ENCODE results near the gene CIB1.
A peak's percentile ranks its signal among the peaks of the same experiment; 100 is the strongest.
"Not testable (repeated sequence)": the region's sequence is repeated elsewhere in the genome, so short reads cannot be mapped to it uniquely, and the experiment has no call there.

CIB1 gene

DNA sequence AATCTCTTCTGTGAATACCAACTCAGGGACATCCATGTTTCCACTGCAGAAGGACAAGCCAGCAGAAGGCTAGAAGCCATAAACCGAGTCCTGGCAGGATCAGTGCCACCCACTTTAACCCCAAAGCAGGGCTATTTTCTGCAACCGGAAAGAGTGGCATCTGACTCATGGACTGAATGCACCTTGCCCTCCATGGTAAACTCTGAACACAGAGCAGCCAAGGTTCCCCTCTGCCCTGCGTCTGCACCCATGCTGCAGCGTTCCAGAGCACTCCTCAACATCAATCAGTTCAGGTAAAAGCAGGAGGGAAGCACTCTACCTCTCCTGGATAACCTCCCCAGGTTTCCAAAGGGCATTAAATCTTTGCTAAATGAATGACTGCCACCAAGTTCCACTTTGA, 30.9 kb upstream of the CIB1 start:
- peak overlapping the region; percentile 97 for H4K5ac ChIP-seq (ENCODE audit: low read length)
- no peak overlapping the region for H2BK15ac ChIP-seq (replicated peaks; ENCODE audit: low read depth)
- H3K4me2 ChIP-seq (ENCODE audit: low read length): peak overlapping the region; percentile 94
- no peaks in the 10 kb centered on the region for H3K36me3 ChIP-seq (ENCODE audit: control insufficient read depth, insufficient read depth, low read length)
- H4K8ac ChIP-seq (ENCODE audit: low read depth, low read length): no peak overlapping the region
- no peak for DNase-seq
- peaks cover 11% of the 10 kb centered on the region for H3K4me1 ChIP-seq (ENCODE audit: control insufficient read depth, low read depth, low read length)
- H3K27me3 ChIP-seq (ENCODE audit: insufficient read depth, low read length, poor library complexity): no peaks in the 10 kb centered on the region
- peak overlapping the region; percentile 91 for H3K27ac ChIP-seq (ENCODE audit: low read depth, low read length)
- peak overlapping the region; percentile 97 for H3K56ac ChIP-seq (ENCODE audit: low read length)
- peak overlapping the region; percentile 95 for H3K9ac ChIP-seq (ENCODE audit: low read length)
- H2AK5ac ChIP-seq (ENCODE audit: low read length): peak overlapping the region; percentile 98
- no peak overlapping the region for H3K18ac ChIP-seq (ENCODE audit: low read length)
- H2BK5ac ChIP-seq (ENCODE audit: low read length): no peak overlapping the region
- H2BK120ac ChIP-seq (ENCODE audit: low read depth, low read length): no peak overlapping the region
- H3K79me2 ChIP-seq (ENCODE audit: control insufficient read depth, insufficient read depth, low read length): peaks cover 32% of the 10 kb centered on the region
- H3K4ac ChIP-seq (ENCODE audit: low read depth, low read length): peak overlapping the region; percentile 28
- no CpG with 5 or more reads among the region's 4 CpGs for WGBS (ENCODE audit: extremely low coverage, insufficient coverage, low lambda C conversion rate)
- peak overlapping the region; percentile 94 for H3K4me3 ChIP-seq (ENCODE audit: low read length)
- peak overlapping the region; percentile 24 for H3K23ac ChIP-seq (ENCODE audit: low read length)
- H3K79me1 ChIP-seq (ENCODE audit: low read length): peaks cover 8% of the 10 kb centered on the region

- no peak overlapping the region for H3K4me3 ChIP-seq (ENCODE audit: low read length)
- no peak overlapping the region for H3K27ac ChIP-seq (ENCODE audit: low read depth, low read length)
- peaks cover 16% of the 10 kb centered on the region for H3K79me2 ChIP-seq (ENCODE audit: control insufficient read depth, insufficient read depth, low read length)
- H4K8ac ChIP-seq (ENCODE audit: low read depth, low read length): no peak overlapping the region
- H3K27me3 ChIP-seq (ENCODE audit: insufficient read depth, low read length, poor library complexity): no peaks in the 10 kb centered on the region
- H3K23ac ChIP-seq (ENCODE audit: low read length): no peak overlapping the region
- H3K4me1 ChIP-seq (ENCODE audit: control insufficient read depth, low read depth, low read length): peaks cover 7% of the 10 kb centered on the region
- H3K79me1 ChIP-seq (ENCODE audit: low read length): peaks cover 3% of the 10 kb centered on the region
- no peak overlapping the region for H3K4me2 ChIP-seq (ENCODE audit: low read length)
- H3K56ac ChIP-seq (ENCODE audit: low read length): no peak overlapping the region
- no peak overlapping the region for H2BK15ac ChIP-seq (replicated peaks; ENCODE audit: low read depth)
- no peak overlapping the region for H2BK5ac ChIP-seq (ENCODE audit: low read length)
- no peak overlapping the region for H2BK120ac ChIP-seq (ENCODE audit: low read depth, low read length)
- H3K18ac ChIP-seq (ENCODE audit: low read length): no peak overlapping the region
- DNase-seq: no peak
- no CpG with 5 or more reads among the region's 5 CpGs for WGBS (ENCODE audit: extremely low coverage, insufficient coverage, low lambda C conversion rate)
- no peak overlapping the region for H2AK5ac ChIP-seq (ENCODE audit: low read length)
- no peaks in the 10 kb centered on the region for H3K36me3 ChIP-seq (ENCODE audit: control insufficient read depth, insufficient read depth, low read length)
- H3K4ac ChIP-seq (ENCODE audit: low read depth, low read length): no peak overlapping the region
- no peak overlapping the region for H4K5ac ChIP-seq (ENCODE audit: low read length)
- no peak overlapping the region for H3K9ac ChIP-seq (ENCODE audit: low read length)
Observed at GRCh38 chr15:90262426-90262825, 28.7 kb upstream of the CIB1 start.

- peaks cover 10% of the 10 kb centered on the region for H3K79me2 ChIP-seq (ENCODE audit: control insufficient read depth, insufficient read depth, low read length)
- H3K4me1 ChIP-seq (ENCODE audit: control insufficient read depth, low read depth, low read length): peaks cover 4% of the 10 kb centered on the region
- H3K4me2 ChIP-seq (ENCODE audit: low read length): no peak overlapping the region
- H3K18ac ChIP-seq (ENCODE audit: low read length): no peak overlapping the region
- no peak overlapping the region for H3K4ac ChIP-seq (ENCODE audit: low read depth, low read length)
- H2BK120ac ChIP-seq (ENCODE audit: low read depth, low read length): no peak overlapping the region
- no peak overlapping the region for H3K23ac ChIP-seq (ENCODE audit: low read length)
- no peak overlapping the region for H3K4me3 ChIP-seq (ENCODE audit: low read length)
- H3K27me3 ChIP-seq (ENCODE audit: insufficient read depth, low read length, poor library complexity): no peaks in the 10 kb centered on the region
- H4K8ac ChIP-seq (ENCODE audit: low read depth, low read length): no peak overlapping the region
- no peak overlapping the region for H2BK5ac ChIP-seq (ENCODE audit: low read length)
- H3K79me1 ChIP-seq (ENCODE audit: low read length): peaks cover 2% of the 10 kb centered on the region
- no CpG with 5 or more reads among the region's 5 CpGs for WGBS (ENCODE audit: extremely low coverage, insufficient coverage, low lambda C conversion rate)
- no peaks in the 10 kb centered on the region for H3K36me3 ChIP-seq (ENCODE audit: control insufficient read depth, insufficient read depth, low read length)
- H4K5ac ChIP-seq (ENCODE audit: low read length): no peak overlapping the region
- no peak overlapping the region for H2AK5ac ChIP-seq (ENCODE audit: low read length)
- DNase-seq: no peak
- no peak overlapping the region for H3K56ac ChIP-seq (ENCODE audit: low read length)
- no peak overlapping the region for H3K9ac ChIP-seq (ENCODE audit: low read length)
- H3K27ac ChIP-seq (ENCODE audit: low read depth, low read length): no peak overlapping the region
- no peak overlapping the region for H2BK15ac ChIP-seq (replicated peaks; ENCODE audit: low read depth)
Observed at GRCh38 chr15:90261811-90262210, 28.1 kb upstream of the CIB1 start.

GRCh38 chr15:90260731-90261130, 27.0 kb upstream of the CIB1 start:
- H2BK120ac ChIP-seq (ENCODE audit: low read depth, low read length); H3K27ac ChIP-seq (ENCODE audit: low read depth, low read length); H2BK15ac ChIP-seq (replicated peaks; ENCODE audit: low read depth); H3K4me2 ChIP-seq (ENCODE audit: low read length); H3K79me1 ChIP-seq (ENCODE audit: low read length); H3K56ac ChIP-seq (ENCODE audit: low read length); H2AK5ac ChIP-seq (ENCODE audit: low read length); H3K27me3 ChIP-seq (ENCODE audit: insufficient read depth, low read length, poor library complexity); H3K4ac ChIP-seq (ENCODE audit: low read depth, low read length); H3K23ac ChIP-seq (ENCODE audit: low read length); H3K36me3 ChIP-seq (ENCODE audit: control insufficient read depth, insufficient read depth, low read length); H4K8ac ChIP-seq (ENCODE audit: low read depth, low read length); H3K9ac ChIP-seq (ENCODE audit: low read length); H2BK5ac ChIP-seq (ENCODE audit: low read length); H3K18ac ChIP-seq (ENCODE audit: low read length); H3K79me2 ChIP-seq (ENCODE audit: control insufficient read depth, insufficient read depth, low read length); DNase-seq; H4K5ac ChIP-seq (ENCODE audit: low read length); H3K4me3 ChIP-seq (ENCODE audit: low read length); H3K4me1 ChIP-seq (ENCODE audit: control insufficient read depth, low read depth, low read length): not testable (repeated sequence)
- no CpG with 5 or more reads among the region's 6 CpGs for whole genome bisulfite sequencing (ENCODE audit: extremely low coverage, insufficient coverage, low lambda C conversion rate)

- Histone ChIP-seq H2BK120ac (ENCODE audit: low read depth, low read length) (no peak overlapping the region), H4K5ac (ENCODE audit: low read length) (no peak overlapping the region), H3K79me1 (ENCODE audit: low read length) (peaks cover 2% of the 10 kb centered on the region), H3K9ac (ENCODE audit: low read length) (no peak overlapping the region), H3K4ac (ENCODE audit: low read depth, low read length) (no peak overlapping the region), H3K27me3 (ENCODE audit: insufficient read depth, low read length, poor library complexity) (no peaks in the 10 kb centered on the region), H3K36me3 (ENCODE audit: control insufficient read depth, insufficient read depth, low read length) (no peaks in the 10 kb centered on the region), H3K23ac (ENCODE audit: low read length) (no peak overlapping the region), H3K79me2 (ENCODE audit: control insufficient read depth, insufficient read depth, low read length) (no peaks in the 10 kb centered on the region), H2BK5ac (ENCODE audit: low read length) (no peak overlapping the region), H3K27ac (ENCODE audit: low read depth, low read length) (no peak overlapping the region), H3K4me1 (ENCODE audit: control insufficient read depth, low read depth, low read length) (no peaks in the 10 kb centered on the region), H4K8ac (ENCODE audit: low read depth, low read length) (no peak overlapping the region), H3K4me2 (ENCODE audit: low read length) (no peak overlapping the region), H3K56ac (ENCODE audit: low read length) (no peak overlapping the region), H2AK5ac (ENCODE audit: low read length) (no peak overlapping the region), H3K4me3 (ENCODE audit: low read length) (no peak overlapping the region), H3K18ac (ENCODE audit: low read length) (no peak overlapping the region), H2BK15ac (replicated peaks; ENCODE audit: low read depth) (no peak overlapping the region)
- no CpG with 5 or more reads among the region's 5 CpGs for WGBS (ENCODE audit: extremely low coverage, insufficient coverage, low lambda C conversion rate)
- no peak for DNase-seq
Observed at GRCh38 chr15:90259524-90259923, 25.8 kb upstream of the CIB1 start.

- Histone ChIP-seq H2AK5ac (ENCODE audit: low read length) (no peak overlapping the region), H3K23ac (ENCODE audit: low read length) (no peak overlapping the region), H3K27ac (ENCODE audit: low read depth, low read length) (no peak overlapping the region), H3K56ac (ENCODE audit: low read length) (no peak overlapping the region), H3K27me3 (ENCODE audit: insufficient read depth, low read length, poor library complexity) (no peaks in the 10 kb centered on the region), H3K4ac (ENCODE audit: low read depth, low read length) (no peak overlapping the region), H3K79me1 (ENCODE audit: low read length) (no peaks in the 10 kb centered on the region), H4K5ac (ENCODE audit: low read length) (no peak overlapping the region), H2BK120ac (ENCODE audit: low read depth, low read length) (no peak overlapping the region), H3K9ac (ENCODE audit: low read length) (no peak overlapping the region), H3K4me1 (ENCODE audit: control insufficient read depth, low read depth, low read length) (no peaks in the 10 kb centered on the region), H3K79me2 (ENCODE audit: control insufficient read depth, insufficient read depth, low read length) (no peaks in the 10 kb centered on the region), H2BK5ac (ENCODE audit: low read length) (no peak overlapping the region), H3K4me3 (ENCODE audit: low read length) (no peak overlapping the region), H4K8ac (ENCODE audit: low read depth, low read length) (no peak overlapping the region), H2BK15ac (replicated peaks; ENCODE audit: low read depth) (no peak overlapping the region), H3K18ac (ENCODE audit: low read length) (no peak overlapping the region), H3K36me3 (ENCODE audit: control insufficient read depth, insufficient read depth, low read length) (no peaks in the 10 kb centered on the region), H3K4me2 (ENCODE audit: low read length) (no peak overlapping the region)
- WGBS (ENCODE audit: extremely low coverage, insufficient coverage, low lambda C conversion rate): no CpG with 5 or more reads among the region's 7 CpGs
- DNase-seq: no peak
Observed at GRCh38 chr15:90257776-90258175, 24.0 kb upstream of the CIB1 start.

All from mesendoderm (in vitro differentiated cells).